Neuronal stem cell (in vitro differentiated cells): ENCODE measurements around the gene SNAI3.

Source experiments
- DNase-seq: peaks from one replicate; pipeline ENCODE4 v3.0.0-alpha.2; 2013; ENCODE audit warnings: low spot score
- H2AFZ ChIP-seq: one replicate; pipeline ENCODE4 v1.6.1; 2013; ENCODE audit warnings: mild to moderate bottlenecking, low read length, inconsistent platforms
- H2AK5ac ChIP-seq: 2 replicates; pipeline ENCODE4 v1.6.1; 2013; ENCODE audit warnings: low read depth, mild to moderate bottlenecking, inconsistent platforms, low read length, moderate library complexity, mixed read lengths
- H2BK120ac ChIP-seq: 2 replicates; pipeline ENCODE4 v1.6.1; 2013; ENCODE audit warnings: low read depth, mild to moderate bottlenecking, inconsistent platforms, low read length, moderate library complexity, mixed read lengths
- H2BK12ac ChIP-seq: one replicate; pipeline ENCODE4 v1.6.1; 2013; ENCODE audit warnings: low read length, inconsistent platforms
- H2BK15ac ChIP-seq: 2 replicates; pipeline ENCODE4 v1.6.1; 2013; ENCODE audit warnings: mild to moderate bottlenecking, low read length, inconsistent platforms, mixed read lengths
- H2BK5ac ChIP-seq: one replicate; pipeline ENCODE4 v1.6.1; 2013; ENCODE audit warnings: inconsistent platforms, mild to moderate bottlenecking, low read length, moderate library complexity
- H3K14ac ChIP-seq: one replicate; pipeline ENCODE4 v1.6.1; 2013; ENCODE audit warnings: low read length, inconsistent platforms
- H3K18ac ChIP-seq: 2 replicates; pipeline ENCODE4 v1.6.1; 2013; ENCODE audit warnings: low read length, inconsistent platforms
- H3K23ac ChIP-seq: 2 replicates; pipeline ENCODE4 v1.6.1; 2013; ENCODE audit warnings: low read depth, mild to moderate bottlenecking, mixed read lengths, low read length, inconsistent platforms; ENCODE audit not compliant: poor library complexity
- H3K27ac ChIP-seq: replicated peaks from 3 replicates; pipeline ENCODE4 v1.5.1; 2013; ENCODE audit warnings: low read length, inconsistent platforms
- H3K27me3 ChIP-seq, 3 experiments: 2 replicates each; pipeline ENCODE4 v1.6.1; 2013; ENCODE audit warnings: low read length in 3 of 3, mild to moderate bottlenecking in 2 of 3, inconsistent platforms in 1 of 3, low read depth in 1 of 3, mixed read lengths in 1 of 3, moderate library complexity in 1 of 3; ENCODE audit not compliant: control insufficient read depth in 3 of 3, insufficient read depth in 3 of 3
- H3K36me3 ChIP-seq, 2 donors: replicated peaks in 1 of 2; 2 replicates each; pipeline ENCODE4 v1.6.1; 2013; ENCODE audit warnings: low read length in 2 of 2; ENCODE audit not compliant: control insufficient read depth in 2 of 2, insufficient read depth in 2 of 2
- H3K4ac ChIP-seq: 2 replicates; pipeline ENCODE4 v1.6.1; 2013; ENCODE audit warnings: inconsistent platforms, mild to moderate bottlenecking, low read length, moderate library complexity
- H3K4me1 ChIP-seq, 2 donors: 1 replicate in 1 of 2; 2 replicates in 1 of 2; pipeline ENCODE4 v1.6.1; 2013; ENCODE audit warnings: low read length in 2 of 2, low read depth in 1 of 2; ENCODE audit not compliant: control insufficient read depth in 2 of 2, insufficient read depth in 1 of 2
- H3K4me2 ChIP-seq: one replicate; pipeline ENCODE4 v1.6.1; 2013; ENCODE audit warnings: mild to moderate bottlenecking, low read length, inconsistent platforms; ENCODE audit not compliant: insufficient read depth, poor library complexity, severe bottlenecking
- H3K4me3 ChIP-seq, 2 donors: 2 replicates each; pipeline ENCODE4 v1.5.1; 2013; ENCODE audit warnings: low read length in 2 of 2, mild to moderate bottlenecking in 2 of 2, inconsistent platforms in 1 of 2, moderate library complexity in 1 of 2
- H3K79me1 ChIP-seq: one replicate; pipeline ENCODE4 v1.6.1; 2013; ENCODE audit warnings: low read depth, mild to moderate bottlenecking, inconsistent platforms, low read length, moderate library complexity
- H3K9ac ChIP-seq: one replicate; pipeline ENCODE4 v1.6.1; 2013; ENCODE audit warnings: mild to moderate bottlenecking, low read depth, low read length, inconsistent platforms; ENCODE audit not compliant: poor library complexity
- H3K9me3 ChIP-seq, 2 donors: replicated peaks in 1 of 2; 2 replicates each; pipeline versions ENCODE3 to v1.6.1; 2013; ENCODE audit warnings: low read length in 2 of 2, mild to moderate bottlenecking in 2 of 2, inconsistent platforms in 1 of 2, low read depth in 1 of 2, mixed read lengths in 1 of 2, moderate library complexity in 1 of 2; ENCODE audit not compliant: control insufficient read depth in 2 of 2, insufficient read depth in 1 of 2
- H4K8ac ChIP-seq: one replicate; pipeline ENCODE4 v1.6.1; 2013; ENCODE audit warnings: low read depth, mild to moderate bottlenecking, inconsistent platforms, low read length, moderate library complexity
- H4K91ac ChIP-seq: one replicate; pipeline ENCODE4 v1.6.1; 2013; ENCODE audit warnings: low read length, low read depth, mild to moderate bottlenecking, inconsistent platforms; ENCODE audit not compliant: poor library complexity
- whole genome bisulfite sequencing, 2 donors: extraction: QIAGEN DNeasy Blood & Tissue Kit; methylation state at CpG; one replicate each; pipeline ENCODE4 v1.1.7; 2013; ENCODE audit warnings: missing lambda C conversion rate in 2 of 2, mixed read lengths in 1 of 2; ENCODE audit not compliant: insufficient read length in 2 of 2, insufficient replicate concordance in 1 of 2; ENCODE audit errors: extremely low coverage in 2 of 2; 5-methylcytosine and 5-hydroxymethylcytosine counted together

The SNAI3 gene

GRCh38 chr16:88694221-88695087 lies 8.1 kb upstream of the SNAI3 start:
- Histone ChIP-seq H2BK120ac (peak overlapping the region; percentile 31), H2AFZ (no peak overlapping the region), H4K91ac (no peak overlapping the region), H3K27ac (no peak overlapping the region), H3K9me3 (no peaks in the 10 kb centered on the region), H2AK5ac (no peak overlapping the region), H2BK15ac (no peak overlapping the region), H4K8ac (no peak overlapping the region), H3K4me3 (no peak overlapping the region), H3K79me1 (peaks cover 14% of the 10 kb centered on the region), H3K23ac (peak overlapping the region; percentile 85), H2BK5ac (no peak overlapping the region), H3K27me3 (peaks cover 0 to 28% (median 0%) of the 10 kb centered on the region in 3 experiments), H3K18ac (no peak overlapping the region), H3K4me2 (no peak overlapping the region), H3K4ac (no peak overlapping the region), H2BK12ac (no peak overlapping the region), H3K36me3 (peaks cover 9 to 28% of the 10 kb centered on the region in 2 donors), H3K14ac (no peak overlapping the region), H3K9ac (peak overlapping the region; percentile 77), H3K4me1 (no peaks in the 10 kb centered on the region)
- no peak for DNase-seq
- WGBS, 2 donors: no CpG with 5 or more reads among the region's 37 CpGs

GRCh38 chr16:88693420-88694177 lies 7.3 kb upstream of the SNAI3 start:
- Histone ChIP-seq H3K9me3 (no peaks in the 10 kb centered on the region), H3K9ac (peak overlapping the region; percentile 21), H3K18ac (no peak overlapping the region), H3K4me2 (no peak overlapping the region), H3K14ac (no peak overlapping the region), H4K91ac (no peak overlapping the region), H2BK120ac (peak overlapping the region; percentile 31), H3K36me3 (peaks cover 6 to 20% of the 10 kb centered on the region in 2 donors), H3K27ac (no peak overlapping the region), H2BK12ac (no peak overlapping the region), H4K8ac (no peak overlapping the region), H2AFZ (no peak overlapping the region), H3K27me3 (peaks cover 0 to 37% (median 0%) of the 10 kb centered on the region in 3 experiments), H3K23ac (no peak overlapping the region), H3K79me1 (peaks cover 14% of the 10 kb centered on the region), H3K4me1 (no peaks in the 10 kb centered on the region), H2BK5ac (no peak overlapping the region), H2BK15ac (no peak overlapping the region), H3K4me3 (no peak overlapping the region), H2AK5ac (no peak overlapping the region), H3K4ac (no peak overlapping the region)
- DNase-seq: no peak
- WGBS, 2 donors: no CpG with 5 or more reads among the region's 39 CpGs

- no peak overlapping the region for H2BK15ac ChIP-seq
- DNase-seq: no peak
- H2BK120ac ChIP-seq: no peak overlapping the region
- H3K9ac ChIP-seq: no peak overlapping the region
- H3K79me1 ChIP-seq: peaks cover 15% of the 10 kb centered on the region
- no peak overlapping the region for H3K27ac ChIP-seq
- no peak overlapping the region for H2AFZ ChIP-seq
- H4K91ac ChIP-seq: no peak overlapping the region
- WGBS, 2 donors: no CpG with 5 or more reads among the region's 10 CpGs
- H3K4me1 ChIP-seq: no peaks in the 10 kb centered on the region
- peaks cover 6 to 13% of the 10 kb centered on the region in 2 donors for H3K36me3 ChIP-seq
- no peak overlapping the region for H3K4me2 ChIP-seq
- peaks cover 0 to 44% (median 5%) of the 10 kb centered on the region in 3 experiments for H3K27me3 ChIP-seq
- H3K18ac ChIP-seq: no peak overlapping the region
- H2AK5ac ChIP-seq: no peak overlapping the region
- H3K4ac ChIP-seq: no peak overlapping the region
- H3K14ac ChIP-seq: no peak overlapping the region
- no peak overlapping the region for H2BK12ac ChIP-seq
- no peak overlapping the region for H2BK5ac ChIP-seq
- no peak overlapping the region for H4K8ac ChIP-seq
- H3K23ac ChIP-seq: no peak overlapping the region
- H3K4me3 ChIP-seq: no peak overlapping the region
- no peaks in the 10 kb centered on the region for H3K9me3 ChIP-seq
Measured at GRCh38 chr16:88692861-88693260, 6.6 kb upstream of the SNAI3 start.
